Right lobe of liver (tissue), 6 donors: Measurements from ENCODE around the gene MT1A. TPM values are rescaled to one million over a fixed set of nuclear protein-coding genes. Genes with fewer than 3 reads are reported as not detected.

ENCODE experiments used
- ATAC-seq, 4 donors: fragments of 200-7000 bp; cut with Tn5 transposase; one replicate each; pipeline ENCODE4 v1.9.1; 2020; ENCODE audit warnings: mild to moderate bottlenecking in 4 of 4, moderate library complexity in 4 of 4
- DNase-seq, 3 donors: peaks; one replicate each; pipeline ENCODE4 v3.0.0-alpha.2; 2020
- H3K27ac ChIP-seq, 3 donors: fragments of 200-600 bp; one replicate each; pipeline ENCODE4 v1.8.0; 2022
- H3K27me3 ChIP-seq, 2 donors: fragments of 200-600 bp; one replicate each; pipeline ENCODE4 v1.8.0; 2022
- H3K36me3 ChIP-seq, 4 donors: fragments of 200-600 bp; sonication (generic) in 1 of 4; one replicate each; pipeline versions ENCODE4 v1.5.1 to v1.8.0; 2017 to 2022; ENCODE audit warnings: control low read depth in 1 of 4
- H3K4me1 ChIP-seq, 4 donors: fragments of 200-600 bp; sonication (generic) in 1 of 4; one replicate each; pipeline versions ENCODE4 v1.5.1 to v1.8.0; 2017 to 2022; ENCODE audit warnings: control low read depth in 1 of 4
- H3K4me3 ChIP-seq, 3 donors: fragments of 200-600 bp; one replicate each; pipeline ENCODE4 v1.8.0; 2022
- H3K9me3 ChIP-seq, 4 donors: fragments of 200-600 bp; sonication (generic) in 1 of 4; one replicate each; pipeline versions ENCODE4 v1.5.1 to v1.8.0; 2017 to 2022; ENCODE audit warnings: control low read depth in 1 of 4
- CTCF ChIP-seq, 4 donors: fragments of 200-600 bp in 3 of 4; fragments of 450-650 bp in 1 of 4; IDR thresholded peaks; one replicate each; pipeline versions ENCODE4 v1.5.1 to v1.8.0; 2016 to 2022; ENCODE audit warnings: antibody characterized with exemption in 4 of 4, mild to moderate bottlenecking in 2 of 4
- POLR2A ChIP-seq: fragments of 450-650 bp; IDR thresholded peaks from one replicate; pipeline ENCODE4 v1.6.1; 2017; ENCODE audit warnings: antibody characterized with exemption, mild to moderate bottlenecking
- WGBS: methylation state at CpG from one replicate; pipeline ENCODE4 v1.1.6; 2018; ENCODE audit warnings: low coverage, low lambda C conversion rate; ENCODE audit not compliant: insufficient coverage; ENCODE audit errors: missing lambda C conversion rate; 5-methylcytosine and 5-hydroxymethylcytosine counted together
- intact Hi-C, 2 donors: fragments of 100-400 bp; cut with DNase I; formaldehyde crosslinking; loops; one replicate each; pipeline versions ENCODE4 v1.11.2 to v1.14.1; 2022
- total RNA-seq, 6 experiments: library from RNA; depleted of rRNA in 2 of 6; stranded (reverse); fragments of >200 nt in 2 of 6; fragmentation: NEBNext Ultra II Directional in 3 of 6; extraction: Animal tissue kit (Norgen Biotek cat#: 25700) in 3 of 6; gene quantifications; one replicate each; pipeline versions ENCODE4 v1.1.0 to v1.2.4, GENCODE V29; 2016 to 2023
- donor health status: DM: no; HTN: yes; CAD: no.
- donor health status: DM: no; HTN: no; CAD: no.
- donor health status: DM: no; HTN: no; CAD: no.
- donor health status: DM: no; HTN: yes; CAD: no.
- donor health status: DM: no; HTN: yes; CAD: no.

Gene MT1A
- total RNA-seq, 6 experiments from 2014 or later: 34.9 to 161 (median 110) TPM

GRCh38 chr16:56684926-56685590, 46.6 kb downstream of the MT1A start:
- Histone ChIP-seq H3K27ac (peak overlapping the region; percentile 47 to 83 (median 76)), H3K4me1 (peaks cover 0 to 16% (median 5%) of the 10 kb centered on the region in 4 donors), H3K4me3 (peak overlapping the region in 2 of 3 donors; percentile 71 to 82), H3K27me3 (no peaks in the 10 kb centered on the region), H3K36me3 (peaks cover 0 to 5% (median 0%) of the 10 kb centered on the region in 4 donors), H3K9me3 (no peaks in the 10 kb centered on the region)
- TF ChIP-seq POLR2A: peak; percentile 53
- TF ChIP-seq CTCF (IDR thresholded peaks at IDR 0.05): no peak
- 40% methylated on average over 4 of the region's 4 CpGs for WGBS
- intact Hi-C loops: no loop called here
- DNase-seq (peak in 2 of 3 donors; percentile 69 to 84), ATAC-seq (peak; percentile 10 to 48 (median 34))

- H3K27me3 ChIP-seq: no peaks in the 10 kb centered on the region
- TF ChIP-seq CTCF (IDR thresholded peaks at IDR 0.05) (no peak), POLR2A (peak; percentile 45)
- no peaks in the 10 kb centered on the region for H3K9me3 ChIP-seq
- peaks cover 0 to under 1% (median 0%) of the 10 kb centered on the region in 4 donors for H3K4me1 ChIP-seq
- no peak overlapping the region for H3K4me3 ChIP-seq
- H3K36me3 ChIP-seq: peaks cover 0 to 5% (median 0%) of the 10 kb centered on the region in 4 donors
- ATAC-seq (no peak), DNase-seq (no peak)
- no peak overlapping the region for H3K27ac ChIP-seq
- WGBS: 84% methylated on average over 7 of the region's 7 CpGs
- intact Hi-C loops: no loop called here
Measured at GRCh38 chr16:56686758-56687157, 48.3 kb downstream of the MT1A start.

GRCh38 chr16:56688762-56689161, 50.3 kb downstream of the MT1A start:
- Histone ChIP-seq H3K4me3 (no peak overlapping the region), H3K4me1 (no peaks in the 10 kb centered on the region), H3K27me3 (no peaks in the 10 kb centered on the region), H3K9me3 (no peaks in the 10 kb centered on the region), H3K36me3 (no peaks in the 10 kb centered on the region), H3K27ac (no peak overlapping the region)
- DNase-seq: no peak
- ATAC-seq: no peak
- intact Hi-C loops: no loop called here
- WGBS: no CpG with 5 or more reads among the region's 1 CpG
- no peak for TF ChIP-seq CTCF (IDR thresholded peaks at IDR 0.05)
- no peak for TF ChIP-seq POLR2A

- ATAC-seq (no peak), DNase-seq (no peak)
- intact Hi-C loops: no loop called here
- no peaks in the 10 kb centered on the region for H3K9me3 ChIP-seq
- no peaks in the 10 kb centered on the region for H3K27me3 ChIP-seq
- no peaks in the 10 kb centered on the region for H3K36me3 ChIP-seq
- no peak for TF ChIP-seq POLR2A
- no peak for TF ChIP-seq CTCF (IDR thresholded peaks at IDR 0.05)
- H3K4me1 ChIP-seq: no peaks in the 10 kb centered on the region
- H3K27ac ChIP-seq: no peak overlapping the region
- WGBS: 83% methylated on average over 1 of the region's 3 CpGs
- no peak overlapping the region for H3K4me3 ChIP-seq
Measured at GRCh38 chr16:56689171-56689570, 50.7 kb downstream of the MT1A start.

Other genes with a start within 250 kb of the MT1A start
- 100 to 1,000 TPM in 4 of 6 experiments, 10 to 100 TPM in 2; 92.2 to 189 (median 137) TPM for gene AMFR, start 213.1 kb upstream of the MT1A start, total RNA-seq
- gene NUDT21, start 187.3 kb upstream of the MT1A start, total RNA-seq: 10 to 100 TPM; 26.2 to 35.8 (median 30.3) TPM
- 10 to 100 TPM; 12.2 to 32.0 (median 17.4) TPM for gene OGFOD1, start 187.1 kb upstream of the MT1A start, total RNA-seq
- gene BBS2, start 118.6 kb upstream of the MT1A start, total RNA-seq: 10 to 100 TPM in 4 of 6 experiments, 1 to 10 TPM in 2; 5.6 to 18.4 (median 10.5) TPM
- not detected for gene MT4, start 73.6 kb upstream of the MT1A start, total RNA-seq
- under 1 TPM in 1 of 6 experiments, not detected in 5; 0.62 TPM for gene MT3, start 49.1 kb upstream of the MT1A start, total RNA-seq
- 1,000 to 10,000 TPM in 5 of 6 experiments, 100 to 1,000 TPM in 1; 946 to 4,033 (median 2,228) TPM for gene MT2A, start 30.1 kb upstream of the MT1A start, total RNA-seq
- 1,000 to 10,000 TPM in 2 of 6 experiments, 100 to 1,000 TPM in 4; 403 to 1,748 (median 691) TPM for gene MT1E, start 12.9 kb upstream of the MT1A start, total RNA-seq
- 100 to 1,000 TPM in 3 of 6 experiments, 10 to 100 TPM in 2, 1 to 10 TPM in 1; 8.6 to 569 (median 84.5) TPM for gene MT1M, start 6.0 kb upstream of the MT1A start, total RNA-seq
- 1 to 10 TPM in 3 of 6 experiments, not detected in 3; 1.6 to 7.7 (median 2.2) TPM for gene MT1B, start 13.2 kb downstream of the MT1A start, total RNA-seq
- gene MT1F, start 19.3 kb downstream of the MT1A start, total RNA-seq: 100 to 1,000 TPM in 4 of 6 experiments, 10 to 100 TPM in 2; 10.1 to 934 (median 197) TPM
- 1,000 to 10,000 TPM in 4 of 6 experiments, 100 to 1,000 TPM in 2; 490 to 8,056 (median 1,365) TPM for gene MT1G, start 29.4 kb downstream of the MT1A start, total RNA-seq
- 1,000 to 10,000 TPM in 2 of 6 experiments, 100 to 1,000 TPM in 2, under 1 TPM in 1, not detected in 1; 0.74 to 1,258 (median 358) TPM for gene MT1H, start 31.1 kb downstream of the MT1A start, total RNA-seq
- gene MT1X, start 43.8 kb downstream of the MT1A start, total RNA-seq: 1,000 to 10,000 TPM in 4 of 6 experiments, 100 to 1,000 TPM in 2; 808 to 2,440 (median 1,620) TPM
- 10 to 100 TPM in 4 of 6 experiments, 1 to 10 TPM in 2; 8.3 to 17.0 (median 12.8) TPM for gene NUP93, start 91.5 kb downstream of the MT1A start, total RNA-seq
- gene SLC12A3, start 226.5 kb downstream of the MT1A start, total RNA-seq: not detected